ENCODE measurements around the gene ALPK1.

GRCh38 chr4:112377171-112377570 is 80.0 kb downstream of the ALPK1 start:
- no peak for TF ChIP-seq POLR2A (IDR thresholded peaks at IDR 0.05)
- no peak for TF ChIP-seq CTCF (IDR thresholded peaks at IDR 0.05)
